ENCODE measurements around the gene FNBP1. TPM values are rescaled to one million over a fixed set of nuclear protein-coding genes. Genes with fewer than 3 reads are reported as not detected.
"Not testable (repeated sequence)": the region's sequence is repeated elsewhere in the genome, so short reads cannot be mapped to it uniquely, and the experiment has no call there.

The FNBP1 gene
- total RNA-seq, 6 experiments from 2014 or later = 11.7 to 27.1 (median 15.9) TPM

- intact Hi-C loops (cut with DNase I) = no loop called here
- no peaks in the 10 kb centered on the region for H3K9me3 ChIP-seq
- H3K27me3 ChIP-seq = no peaks in the 10 kb centered on the region
- TF ChIP-seq POLR2A (IDR thresholded peaks at IDR 0.05) (no peak), CTCF (IDR thresholded peaks at IDR 0.05) (no peak)
- peak in 2 of 4 donors; percentile 51 to 60 for ATAC-seq
- H3K4me1 ChIP-seq = peaks cover 0 to 13% (median 4%) of the 10 kb centered on the region in 4 donors
- no peaks in the 10 kb centered on the region for H3K36me3 ChIP-seq
- DNase-seq = no peak
- 48% methylated on average over 4 of the region's 5 CpGs for WGBS (ENCODE audit: insufficient coverage, low coverage, low lambda C conversion rate, missing lambda C conversion rate)
- H3K4me3 ChIP-seq = no peak overlapping the region
- no peak overlapping the region for H3K27ac ChIP-seq
Measured at GRCh38 chr9:130010151-130010988, 32.6 kb downstream of the FNBP1 start.

- H3K9me3 ChIP-seq; ATAC-seq; H3K4me3 ChIP-seq; intact Hi-C loops (cut with DNase I); H3K27me3 ChIP-seq; H3K27ac ChIP-seq; DNase-seq; H3K36me3 ChIP-seq: not testable (repeated sequence)
- WGBS (ENCODE audit: insufficient coverage, low coverage, low lambda C conversion rate, missing lambda C conversion rate) = 90% methylated on average over 9 of the region's 10 CpGs
- peaks cover 0 to 13% (median 4%) of the 10 kb centered on the region in 4 donors for H3K4me1 ChIP-seq
Measured at GRCh38 chr9:130009546-130009945, 33.4 kb downstream of the FNBP1 start.

- H3K9me3 ChIP-seq = no peaks in the 10 kb centered on the region
- H3K4me1 ChIP-seq = peaks cover 0 to 13% (median 4%) of the 10 kb centered on the region in 4 donors
- DNase-seq (no peak), ATAC-seq (peak; percentile 91 to 94 (median 92))
- TF ChIP-seq POLR2A (IDR thresholded peaks at IDR 0.05) (no peak), CTCF (IDR thresholded peaks at IDR 0.05) (no peak)
- 25% methylated on average over 5 of the region's 5 CpGs for WGBS (ENCODE audit: insufficient coverage, low coverage, low lambda C conversion rate, missing lambda C conversion rate)
- H3K27me3 ChIP-seq = no peaks in the 10 kb centered on the region
- no peak overlapping the region for H3K4me3 ChIP-seq
- intact Hi-C loops (cut with DNase I) = no loop called here
- no peaks in the 10 kb centered on the region for H3K36me3 ChIP-seq
- H3K27ac ChIP-seq = peak overlapping the region in 1 of 3 donors; percentile 48
Measured at GRCh38 chr9:130008538-130008937, 34.5 kb downstream of the FNBP1 start.

GRCh38 chr9:130006952-130007351, 36.0 kb downstream of the FNBP1 start:
- peaks cover 0 to 13% (median 4%) of the 10 kb centered on the region in 4 donors for H3K4me1 ChIP-seq
- DNase-seq; H3K27ac ChIP-seq; H3K36me3 ChIP-seq; H3K9me3 ChIP-seq; ATAC-seq; intact Hi-C loops (cut with DNase I); H3K27me3 ChIP-seq; H3K4me3 ChIP-seq: not testable (repeated sequence)
- 96% methylated on average over 3 of the region's 6 CpGs for whole genome bisulfite sequencing (ENCODE audit: insufficient coverage, low coverage, low lambda C conversion rate, missing lambda C conversion rate)

- Histone ChIP-seq H3K27ac (no peak overlapping the region), H3K4me1 (peaks cover 0 to 13% (median 2%) of the 10 kb centered on the region in 4 donors), H3K36me3 (no peaks in the 10 kb centered on the region), H3K27me3 (no peaks in the 10 kb centered on the region), H3K9me3 (no peaks in the 10 kb centered on the region), H3K4me3 (no peak overlapping the region)
- no peak for TF ChIP-seq CTCF (IDR thresholded peaks at IDR 0.05)
- no peak for TF ChIP-seq POLR2A (IDR thresholded peaks at IDR 0.05)
- intact Hi-C loops (cut with DNase I) = no loop called here
- 60% methylated on average over 8 of the region's 8 CpGs for WGBS (ENCODE audit: insufficient coverage, low coverage, low lambda C conversion rate, missing lambda C conversion rate)
- DNase-seq (no peak), ATAC-seq (no peak)
Measured at GRCh38 chr9:130003943-130004552, 38.9 kb downstream of the FNBP1 start.
